Left colon (tissue), 2 donors: ENCODE data around the gene C12orf54. TPM values are rescaled to one million over a fixed set of nuclear protein-coding genes. Genes with fewer than 3 reads are reported as not detected.
"Not testable (repeated sequence)": the region's sequence is repeated elsewhere in the genome, so short reads cannot be mapped to it uniquely, and the experiment has no call there.

Source experiments
- ATAC-seq: fragments of 200-7000 bp; cut with Tn5 transposase; one replicate; pipeline ENCODE4 v1.9.1; 2020; ENCODE audit warnings: mild to moderate bottlenecking, moderate library complexity
- DNase-seq, 2 donors: peaks; one replicate each; pipeline ENCODE4 v3.0.0-alpha.2; 2020
- intact Hi-C, 2 donors: fragments of 100-400 bp; cut with DNase I in 1 of 2; cut with micrococcal nuclease in 1 of 2; formaldehyde crosslinking; loops; one replicate each; pipeline versions ENCODE4 v1.11.2 to v1.14.0; 2022; cut with DNase I, micrococcal nuclease
- long read RNA-seq: library from polyadenylated mRNA; unstranded; transcript quantifications from one replicate; pipeline ENCODE4 v2.0.0, GENCODE V29; 2021
- total RNA-seq, 2 donors: library from RNA; stranded (reverse); fragmentation: NEBNext Ultra II Directional; extraction: Animal tissue kit (Norgen Biotek cat#: 25700); gene quantifications; one replicate each; pipeline ENCODE4 v1.2.1, GENCODE V29; 2021
- donor health status: DM: no; HTN: no; CAD: no.
- donor health status: DM: yes; HTN: yes; CAD: no.

Gene C12orf54
- total RNA-seq: not detected
- long read RNA-seq: 0 reads

- ATAC-seq (no peak), DNase-seq (no peak)
- intact Hi-C loops: no loop called here
Observed at GRCh38 chr12:48482198-48482597, at the start of gene C12orf54. Gene C12orf54 (plus strand): TSS chr12:48482498. CDS start chr12:48483297, 799 bp downstream.

- ATAC-seq, intact Hi-C loops, DNase-seq: not testable (repeated sequence)
Observed at GRCh38 chr12:48434016-48434415, 48.3 kb upstream of the C12orf54 start.

- ATAC-seq: no peak
- DNase-seq: no peak
- intact Hi-C loops: no loop called here
Observed at GRCh38 chr12:48441069-48441468, 41.2 kb upstream of the C12orf54 start.

GRCh38 chr12:48442179-48442847, 40.0 kb upstream of the C12orf54 start:
- ATAC-seq: no peak
- intact Hi-C loops: no loop called here
- DNase-seq: no peak

- ATAC-seq (no peak), DNase-seq (no peak)
- intact Hi-C loops: no loop called here
Observed at GRCh38 chr12:48445538-48445937, 36.8 kb upstream of the C12orf54 start.

- intact Hi-C loops: no loop called here
- DNase-seq (no peak), ATAC-seq (no peak)
Observed at GRCh38 chr12:48446161-48446776, 36.0 kb upstream of the C12orf54 start.

GRCh38 chr12:48447755-48448154, 34.5 kb upstream of the C12orf54 start:
- ATAC-seq: no peak
- intact Hi-C loops: no loop called here
- DNase-seq: no peak

- intact Hi-C loops: no loop called here
- ATAC-seq (no peak), DNase-seq (no peak)
Observed at GRCh38 chr12:48451372-48451771, 30.9 kb upstream of the C12orf54 start.

- intact Hi-C loops, ATAC-seq, DNase-seq: not testable (repeated sequence)
Observed at GRCh38 chr12:48452961-48453360, 29.3 kb upstream of the C12orf54 start.

GRCh38 chr12:48454667-48455066, 27.6 kb upstream of the C12orf54 start:
- no peak for DNase-seq
- intact Hi-C loops: no loop called here
- no peak for ATAC-seq

- DNase-seq: no peak
- no peak for ATAC-seq
- intact Hi-C loops: no loop called here
Observed at GRCh38 chr12:48455116-48455515, 27.2 kb upstream of the C12orf54 start.

GRCh38 chr12:48459259-48459658, 23.0 kb upstream of the C12orf54 start:
- ATAC-seq: no peak
- intact Hi-C loops: no loop called here

GRCh38 chr12:48469027-48469426, 13.3 kb upstream of the C12orf54 start:
- DNase-seq, intact Hi-C loops: not testable (repeated sequence)

More at GRCh38 chr12:48459259-48459658, 23.0 kb upstream of the C12orf54 start:
- DNase-seq: no peak

GRCh38 chr12:48472259-48472658, 10.0 kb upstream of the C12orf54 start, which contains the start of gene ANP32D:
Gene ANP32D (plus strand): TSS chr12:48472559. CDS start chr12:48472665, 106 bp downstream.
- intact Hi-C loops: no loop called here
- DNase-seq (no peak), ATAC-seq (no peak)

More at GRCh38 chr12:48469027-48469426, 13.3 kb upstream of the C12orf54 start:
- ATAC-seq: not testable (repeated sequence)

GRCh38 chr12:48473061-48473460, 9.2 kb upstream of the C12orf54 start:
- intact Hi-C loops: no loop called here
- no peak for ATAC-seq
- no peak for DNase-seq

- ATAC-seq, intact Hi-C loops: not testable (repeated sequence)
- peak in 1 of 2 donors; percentile 11 for DNase-seq
Observed at GRCh38 chr12:48474497-48474896, 7.8 kb upstream of the C12orf54 start.

- intact Hi-C loops: no loop called here
- DNase-seq (no peak), ATAC-seq (no peak)
Observed at GRCh38 chr12:48482930-48483329, 632 bp downstream of the C12orf54 start.

- ATAC-seq: no peak
- intact Hi-C loops: no loop called here
- no peak for DNase-seq
Observed at GRCh38 chr12:48486261-48486660, 4.0 kb downstream of the C12orf54 start.

GRCh38 chr12:48486679-48487078, 4.4 kb downstream of the C12orf54 start:
- intact Hi-C loops: no loop called here
- ATAC-seq (no peak), DNase-seq (no peak)

GRCh38 chr12:48489012-48489411, 6.7 kb downstream of the C12orf54 start:
- no peak for DNase-seq
- intact Hi-C loops: no loop called here
- no peak for ATAC-seq
